GM19035 (cell line): ENCODE measurements around the gene MAML2.
A peak's percentile ranks its signal among the peaks of the same experiment; 100 is the strongest.

ENCODE experiments used
- ATAC-seq: cut with Tn5 transposase; IDR thresholded peaks from one replicate; pipeline ENCODE4 v1.9.1; 2021; ENCODE audit not compliant: unreplicated experiment

The MAML2 gene

GRCh38 chr11:96054870-96055705 lies 287.9 kb downstream of the MAML2 start:
- no peak for ATAC-seq

DNA sequence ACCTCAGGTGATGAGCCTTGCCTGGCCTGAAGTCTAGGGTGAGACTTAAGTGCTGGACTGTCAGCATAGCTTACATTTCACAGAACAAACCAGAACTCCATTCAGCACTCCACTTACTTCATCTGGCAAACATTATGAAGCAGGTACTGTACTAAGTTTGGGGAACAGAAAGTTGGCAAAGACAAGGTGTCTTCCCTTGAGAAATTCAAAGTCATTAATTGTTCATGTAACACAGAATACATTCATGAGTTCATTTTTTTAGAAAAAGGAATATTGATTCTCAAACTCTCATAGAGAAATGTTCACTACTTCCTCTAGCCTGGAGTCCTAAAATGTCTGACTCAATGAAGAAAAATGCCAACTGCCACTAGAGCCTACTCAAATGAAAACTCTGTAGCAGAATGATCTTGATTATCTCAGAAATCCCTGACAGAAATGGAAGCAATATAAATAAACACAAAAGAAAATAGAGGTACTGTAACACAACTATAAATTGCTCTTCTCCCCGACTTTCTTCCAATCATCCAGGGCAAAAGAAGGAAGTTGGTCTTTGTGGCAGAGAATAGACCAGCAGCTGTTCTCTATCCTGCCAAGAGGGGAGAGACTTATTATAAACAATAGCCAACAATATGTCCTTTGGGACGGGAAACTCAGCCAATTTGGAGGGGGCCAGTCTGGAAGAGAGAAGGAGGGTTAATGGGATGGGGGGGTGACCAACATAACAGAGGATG lies 289.9 kb downstream of the MAML2 start:
- ATAC-seq, result no peak

- peak; percentile 95 for ATAC-seq
Observed at GRCh38 chr11:96051820-96052219, 291.2 kb downstream of the MAML2 start.

DNA sequence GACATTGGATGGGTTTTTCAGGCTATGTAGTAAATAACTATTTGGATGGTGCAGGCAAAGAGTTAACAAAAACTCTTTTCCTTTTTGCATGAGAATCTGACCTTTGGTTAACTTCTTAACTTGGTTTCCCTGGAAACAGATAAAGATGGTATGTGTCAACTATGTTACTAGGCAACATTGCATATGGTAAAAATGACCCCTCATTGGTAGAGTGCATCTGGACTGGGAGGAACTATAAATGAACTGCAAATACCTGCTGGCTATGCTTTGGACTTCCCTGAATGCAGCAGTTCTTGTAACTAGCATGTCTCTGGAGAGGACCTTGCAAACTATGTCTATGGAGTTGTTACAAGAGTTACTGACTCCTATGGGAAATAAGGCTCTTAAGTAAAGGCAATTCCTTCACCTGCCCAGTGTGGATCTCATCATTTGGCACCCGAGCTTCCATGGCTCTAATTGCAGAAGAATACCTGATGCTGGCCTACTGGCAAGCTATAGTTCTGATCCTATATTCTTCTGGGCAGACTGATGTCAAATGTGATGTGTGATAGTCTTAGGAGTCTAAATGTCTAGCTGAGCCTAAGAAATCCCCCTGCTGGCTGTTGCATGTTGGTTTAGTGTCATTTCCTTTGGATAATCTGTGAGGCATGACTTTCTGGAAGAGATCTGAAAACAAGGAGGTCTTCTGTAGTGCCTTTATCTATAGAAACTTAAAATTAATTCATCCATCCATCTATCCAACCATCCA lies 292.4 kb downstream of the MAML2 start:
- no peak for ATAC-seq

GRCh38 chr11:96049426-96049825 lies 293.6 kb downstream of the MAML2 start:
- ATAC-seq, result no peak

- no peak for ATAC-seq
Observed at GRCh38 chr11:96045622-96046456, 297.2 kb downstream of the MAML2 start.

- ATAC-seq, result no peak
Observed at GRCh38 chr11:96044747-96045146, 298.2 kb downstream of the MAML2 start.

- no peak for ATAC-seq
Observed at GRCh38 chr11:96044311-96044710, 298.7 kb downstream of the MAML2 start.

DNA sequence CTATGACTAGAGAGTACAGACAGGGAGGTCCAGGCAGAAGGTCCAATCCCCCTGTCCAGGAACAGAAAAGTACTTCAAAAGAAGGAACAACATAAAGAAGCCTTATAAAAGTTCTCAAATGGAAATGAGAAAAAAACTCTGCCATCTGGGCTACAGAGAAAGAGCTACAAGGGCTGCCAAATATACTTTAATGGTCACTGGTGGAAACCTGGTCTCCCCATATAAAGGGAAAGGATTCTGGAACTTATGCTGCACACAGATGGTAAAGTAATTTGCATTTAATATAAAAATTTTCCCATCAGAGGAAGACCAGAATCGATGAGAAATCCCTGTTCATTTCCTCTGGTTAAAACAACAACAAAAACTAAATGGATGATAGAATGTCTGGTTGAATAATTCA lies 299.7 kb downstream of the MAML2 start:
- no peak for ATAC-seq

DNA sequence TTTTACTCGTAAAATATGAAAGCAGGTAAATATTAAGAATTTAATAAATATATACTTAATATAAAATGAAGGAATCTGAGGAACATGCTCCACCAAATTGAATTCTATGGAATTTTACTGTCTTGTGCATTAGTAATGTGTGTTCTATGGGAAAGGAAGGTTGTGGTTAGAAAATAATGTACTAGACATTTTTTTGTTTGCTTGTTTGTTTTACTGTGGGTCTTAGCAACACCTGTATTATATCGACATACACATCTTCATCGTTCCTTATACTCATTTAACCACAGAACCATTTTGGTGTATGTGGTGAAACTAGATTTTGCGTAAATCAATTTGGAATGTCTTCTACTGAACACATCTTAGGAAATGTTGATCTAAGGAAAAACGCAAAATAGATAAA lies 304.9 kb downstream of the MAML2 start:
- ATAC-seq, result no peak

DNA sequence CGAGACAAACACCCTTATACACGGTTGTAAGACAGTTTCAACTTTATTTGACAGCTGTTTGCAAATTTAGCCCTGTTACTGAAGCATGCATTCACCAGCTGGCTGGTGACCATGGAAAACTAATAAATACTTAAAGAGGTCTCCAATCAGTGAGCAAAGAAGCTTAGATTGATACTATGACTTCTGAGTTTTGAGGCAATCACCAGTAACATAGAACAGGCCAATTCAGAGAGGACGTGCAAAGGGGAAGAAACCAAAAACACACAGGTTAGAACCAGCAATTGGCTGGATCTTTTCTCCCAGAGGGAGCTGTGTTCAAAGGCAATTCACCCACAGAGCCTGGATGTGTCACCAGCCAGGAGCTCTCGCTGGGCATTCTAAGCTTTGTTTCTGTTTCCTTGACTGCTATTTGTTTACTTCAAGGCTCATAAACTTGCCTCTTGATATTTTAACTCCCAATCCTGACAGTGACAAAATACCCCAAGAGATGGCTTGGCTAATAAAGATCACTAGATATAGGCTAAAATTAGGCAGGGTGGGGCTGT lies 305.5 kb downstream of the MAML2 start:
- no peak for ATAC-seq

DNA sequence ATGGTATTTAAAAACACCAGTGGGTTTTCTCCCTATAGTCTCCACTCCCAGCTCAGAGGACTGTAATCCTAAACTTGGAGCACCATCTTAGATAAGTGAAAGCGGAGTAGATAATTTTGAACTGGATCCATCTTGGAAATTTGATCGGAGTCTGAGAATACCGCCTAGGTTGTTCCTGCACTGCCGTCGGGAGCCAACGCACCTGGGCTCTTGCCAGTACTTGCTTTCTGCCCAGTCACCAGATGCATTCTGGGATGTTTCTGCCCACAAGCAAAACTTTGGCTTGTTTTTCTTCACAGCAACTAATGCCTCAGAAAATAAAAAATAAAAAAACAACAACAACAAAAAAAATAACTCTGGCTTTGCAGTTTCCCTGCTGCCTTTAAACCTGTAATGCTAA lies 306.1 kb downstream of the MAML2 start:
- ATAC-seq, result no peak

- no peak for ATAC-seq
Observed at GRCh38 chr11:96035740-96036078, 307.3 kb downstream of the MAML2 start.

DNA sequence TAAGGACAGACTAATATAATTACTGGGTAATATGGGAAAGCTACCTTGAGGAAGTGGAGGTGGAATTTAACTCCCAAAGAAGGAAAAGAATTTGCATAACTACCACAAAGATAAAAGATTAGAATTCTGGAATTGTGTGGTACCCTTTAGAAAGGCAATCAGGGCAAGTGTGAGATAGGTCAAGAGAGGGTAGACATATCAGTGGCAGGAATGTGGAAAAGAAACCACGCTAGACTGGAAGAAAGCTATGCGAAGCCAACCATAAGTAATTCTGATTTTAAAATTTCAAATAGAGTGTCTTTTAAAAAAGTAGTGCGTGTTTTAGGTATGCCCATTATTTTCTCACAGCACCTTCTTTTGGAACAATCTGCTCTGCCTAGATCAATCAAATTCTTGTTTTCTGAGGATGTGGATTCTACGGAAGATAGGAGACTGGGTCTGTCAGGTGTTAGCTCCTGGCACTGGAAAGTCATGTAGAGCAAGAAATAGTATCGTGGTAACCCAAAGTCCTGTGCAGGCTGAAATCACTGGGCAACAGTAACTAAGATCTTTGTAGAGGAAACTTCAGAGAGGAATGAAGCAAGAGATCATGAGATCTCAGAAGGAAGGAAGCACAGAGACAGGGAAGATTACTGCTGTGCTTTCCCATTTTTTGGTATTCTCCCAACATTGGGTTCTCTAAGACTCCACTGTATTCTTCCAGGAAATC lies 307.8 kb downstream of the MAML2 start:
- ATAC-seq, result no peak

- ATAC-seq, result no peak
Observed at GRCh38 chr11:96033599-96033998, 309.4 kb downstream of the MAML2 start.

- no peak for ATAC-seq
Observed at GRCh38 chr11:96033095-96033494, 309.9 kb downstream of the MAML2 start.

DNA sequence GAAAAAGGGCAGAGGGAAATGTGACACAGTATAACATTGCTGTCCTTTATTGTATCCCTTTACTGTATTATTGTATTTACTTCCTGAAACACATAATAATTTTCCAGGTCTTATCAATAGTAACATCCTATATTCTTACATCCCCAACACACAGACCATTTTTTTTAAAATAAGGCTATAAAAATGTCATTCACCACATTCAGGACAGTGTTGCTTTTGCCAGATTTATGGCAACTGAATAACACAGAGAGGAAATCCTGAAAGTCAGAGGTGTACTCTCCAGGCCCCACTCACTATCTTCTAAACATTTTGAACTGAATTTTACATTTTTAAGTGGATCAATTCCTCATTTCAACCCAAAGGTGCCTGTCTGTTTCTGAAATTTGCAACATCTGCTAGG lies 314.2 kb downstream of the MAML2 start:
- ATAC-seq, result no peak

- ATAC-seq, result no peak
Observed at GRCh38 chr11:96027021-96027420, 316.0 kb downstream of the MAML2 start.

DNA sequence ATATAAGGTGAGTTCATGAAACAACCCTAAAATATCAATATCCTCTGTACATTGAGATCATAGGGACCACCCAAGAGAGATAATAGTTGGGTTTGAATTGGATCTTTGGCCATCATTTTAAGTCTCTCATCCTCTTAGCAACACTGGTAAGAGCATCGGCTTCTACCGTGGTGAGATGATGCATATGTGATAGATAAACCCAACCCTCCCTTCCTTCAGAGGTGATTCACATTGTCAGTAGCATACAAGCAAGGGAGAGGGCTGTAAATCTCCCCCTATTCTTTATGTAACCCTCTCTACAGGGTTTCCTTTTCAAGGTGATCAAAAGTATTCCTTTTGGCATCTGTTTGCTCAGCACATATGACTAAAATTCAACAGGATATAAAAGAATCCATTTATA lies 316.7 kb downstream of the MAML2 start:
- ATAC-seq, result no peak

DNA sequence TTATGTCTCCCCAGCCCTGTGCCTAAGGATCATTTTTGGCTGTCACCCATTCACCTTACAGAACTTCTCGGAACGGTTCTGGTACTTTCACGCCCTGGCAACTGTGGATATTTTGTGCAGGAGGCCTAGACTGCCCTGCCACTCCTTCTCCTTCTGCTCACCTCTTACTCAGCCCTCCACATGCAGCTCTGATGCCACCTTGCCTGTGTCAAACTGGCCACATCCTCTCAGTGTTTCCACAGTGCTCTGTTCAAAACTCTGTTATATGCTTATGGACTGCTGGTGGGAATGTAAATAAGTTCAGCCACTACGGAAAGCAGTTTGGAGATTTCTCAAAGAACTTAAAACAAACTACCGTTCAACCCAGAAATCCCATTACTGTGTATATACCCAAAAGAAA lies 318.3 kb downstream of the MAML2 start:
- ATAC-seq, result no peak
